NCI-H69 (cell line): Measurements from ENCODE around the gene JMJD7.

Experiments used
- DNase-seq: peaks from one replicate; lab custom pipeline; 2025; lab: John Stamatoyannopoulos, UW

JMJD7 gene

DNA sequence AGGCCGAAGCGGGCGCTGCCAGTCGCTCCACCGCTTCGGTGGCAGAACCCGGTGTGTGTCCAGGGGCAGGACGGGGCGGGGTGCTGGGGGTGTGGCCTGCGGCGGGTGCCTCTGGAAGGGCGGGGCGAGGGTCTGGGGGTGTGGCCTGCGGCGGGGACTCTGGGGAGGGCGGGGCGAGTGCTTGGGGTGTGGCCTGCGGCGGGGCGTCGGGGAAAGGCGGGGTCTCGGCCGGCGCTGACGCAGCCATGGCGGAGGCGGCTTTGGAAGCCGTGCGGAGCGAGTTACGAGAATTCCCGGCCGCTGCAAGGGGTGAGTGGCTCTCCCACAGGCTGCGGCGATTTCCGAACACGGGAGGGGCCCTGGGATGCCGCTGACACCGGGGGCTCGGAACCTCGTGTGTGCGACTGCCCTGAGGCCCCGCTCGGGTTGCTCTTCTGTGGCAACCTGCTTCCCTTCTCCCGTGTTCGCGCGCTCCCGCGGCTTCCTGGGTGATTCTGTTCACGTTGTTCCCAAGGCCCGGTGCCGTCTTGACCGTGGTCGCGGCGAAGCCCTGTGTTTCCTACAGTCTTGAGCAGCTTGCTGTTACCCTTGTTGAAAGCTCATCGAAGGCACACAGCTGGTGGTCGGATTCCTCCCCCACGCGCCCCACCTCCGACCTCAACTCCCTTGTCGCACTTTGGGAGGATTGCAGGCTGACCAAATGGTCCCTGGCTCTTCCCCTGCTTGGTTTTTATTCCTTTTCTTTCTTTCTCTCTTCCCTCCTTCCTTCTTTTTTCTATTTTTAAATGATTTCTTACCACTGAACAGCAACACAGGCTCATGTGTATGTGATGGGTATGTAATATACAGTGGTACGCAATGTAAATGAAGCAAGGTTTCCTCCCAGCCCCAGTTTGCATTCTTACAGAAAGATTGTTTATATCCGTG lies at the start of gene JMJD7:
Gene JMJD7, plus strand, starts transcription at position 213 of the 927 bp plus-strand sequence. Its CDS starts 33 bp downstream, at position 246.
- peak; percentile 87 for DNase-seq

DNA sequence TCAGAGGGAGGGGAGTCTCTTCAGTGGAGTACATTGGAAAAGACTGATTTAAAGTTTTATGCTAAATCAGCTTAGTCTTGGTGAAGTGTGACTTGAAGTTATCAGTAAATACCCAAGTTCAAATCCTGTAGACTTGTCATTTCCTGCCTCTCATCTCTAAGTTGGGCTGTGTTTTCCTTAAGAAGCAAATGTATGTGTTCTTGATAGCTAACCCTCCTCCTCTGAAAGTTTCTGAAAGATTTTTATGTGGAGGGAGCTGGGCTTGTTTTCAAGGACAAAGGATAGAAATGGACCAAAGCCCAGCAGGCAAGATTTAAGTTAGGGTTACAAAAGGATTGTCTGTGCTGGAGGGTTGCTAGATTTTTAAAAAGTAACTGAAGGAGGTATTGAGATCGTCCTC lies 49.4 kb upstream of the JMJD7 start:
- no peak for DNase-seq

DNA sequence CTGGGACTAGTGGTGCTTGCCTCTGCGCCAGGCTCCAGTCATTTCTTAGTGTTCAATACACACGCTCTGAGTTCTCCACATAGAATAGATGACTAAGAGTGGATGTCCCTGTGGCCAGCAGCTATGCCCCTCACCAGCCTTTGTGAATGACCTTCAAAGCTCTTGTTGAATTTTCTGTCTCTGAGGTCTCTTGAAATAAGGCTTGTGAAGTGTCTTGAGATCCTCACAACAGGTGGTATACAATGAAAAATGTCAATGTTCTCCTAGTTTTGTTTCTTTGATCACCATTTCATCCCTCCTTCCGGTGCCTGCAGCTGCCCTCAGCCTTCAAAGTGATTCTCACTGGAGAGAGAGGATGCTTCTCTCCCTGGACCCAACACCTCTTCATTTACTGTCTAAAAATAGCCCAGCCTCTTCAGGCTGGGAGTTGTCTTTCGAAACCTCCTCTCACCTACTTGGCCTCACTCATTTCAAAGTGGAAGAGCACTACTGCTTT lies 48.2 kb upstream of the JMJD7 start:
- DNase-seq, result no peak

DNA sequence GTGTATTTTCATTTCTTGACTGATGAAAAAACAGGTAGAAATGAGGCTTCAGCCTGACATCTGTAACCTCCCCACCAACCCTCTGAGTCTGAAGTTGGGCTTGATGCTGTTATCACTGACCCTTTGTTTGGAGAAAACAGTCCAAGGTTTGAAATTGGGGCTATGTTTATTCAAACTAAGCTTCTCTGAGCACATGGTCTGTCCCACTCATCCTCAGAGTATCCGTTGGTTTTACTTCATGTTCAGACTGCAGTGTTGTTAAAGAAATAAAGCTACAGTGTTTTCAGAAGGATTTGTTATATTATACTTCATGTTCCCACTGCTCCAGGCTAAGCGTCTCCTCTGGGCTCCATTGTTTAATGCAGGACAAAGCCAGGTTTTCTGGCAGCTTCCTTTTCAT lies 47.6 kb upstream of the JMJD7 start:
- no peak for DNase-seq

DNA sequence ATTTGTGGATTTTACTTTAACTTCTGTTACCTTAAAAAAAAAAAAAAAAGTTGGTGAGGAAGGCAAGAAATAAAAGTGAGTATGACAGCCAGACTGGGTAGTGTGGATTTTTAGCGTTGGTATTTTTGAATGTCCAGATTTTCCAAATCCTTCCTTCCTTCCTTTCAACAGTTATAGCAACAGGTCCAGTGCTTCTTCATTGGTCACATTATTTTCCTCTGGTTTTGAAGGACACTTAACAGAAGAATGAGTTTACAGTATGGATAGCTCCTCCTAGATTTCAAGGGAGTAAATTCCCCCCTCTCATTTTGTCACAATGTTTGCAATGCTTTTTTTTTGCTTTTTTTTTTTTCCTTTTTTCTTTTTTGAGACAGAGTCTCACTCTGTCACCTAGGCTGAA lies 47.2 kb upstream of the JMJD7 start:
- no peak for DNase-seq

DNA sequence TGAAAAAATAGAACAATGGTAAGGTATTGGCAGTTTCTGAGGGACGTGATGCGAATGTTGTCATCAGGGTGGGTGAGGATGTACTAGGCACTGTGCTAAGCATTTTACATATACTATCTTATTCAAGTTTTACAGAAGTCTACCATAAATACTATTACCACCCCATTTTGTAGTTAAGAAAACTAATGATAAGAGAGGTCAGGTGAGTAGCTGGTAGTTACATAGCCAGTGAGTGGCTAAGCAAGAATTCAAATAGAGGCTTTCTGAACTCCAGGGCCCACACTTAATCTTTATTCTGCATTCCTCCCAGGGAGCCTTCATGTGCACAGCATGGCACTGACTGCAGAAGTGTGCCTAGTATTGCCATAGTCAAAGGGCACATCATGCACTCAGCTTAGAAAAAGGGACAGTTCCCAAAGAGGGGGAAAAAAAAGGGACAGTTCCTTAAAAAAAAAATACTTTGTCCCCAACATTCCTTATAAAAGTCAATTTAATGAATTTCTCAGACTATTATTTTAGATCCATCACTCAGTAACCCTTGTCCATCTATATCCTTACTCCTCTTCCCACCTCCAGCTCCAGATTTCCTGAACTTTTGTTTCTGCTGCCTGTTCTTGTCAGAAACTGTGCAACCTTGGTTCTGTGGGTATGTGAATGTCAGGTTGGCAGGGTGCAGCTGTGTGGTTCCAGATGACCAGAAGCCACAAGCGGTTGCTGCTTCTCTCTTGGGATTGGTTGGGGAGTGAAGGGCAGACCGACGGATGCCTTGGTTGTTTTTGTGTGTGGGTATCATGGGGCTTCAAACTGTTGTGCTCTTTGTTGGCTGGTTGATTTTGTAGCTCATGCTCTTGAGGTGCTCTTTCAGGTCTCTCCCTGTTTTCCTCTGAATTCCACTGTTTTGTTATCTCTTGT lies 45.3 kb upstream of the JMJD7 start:
- DNase-seq, result no peak

DNA sequence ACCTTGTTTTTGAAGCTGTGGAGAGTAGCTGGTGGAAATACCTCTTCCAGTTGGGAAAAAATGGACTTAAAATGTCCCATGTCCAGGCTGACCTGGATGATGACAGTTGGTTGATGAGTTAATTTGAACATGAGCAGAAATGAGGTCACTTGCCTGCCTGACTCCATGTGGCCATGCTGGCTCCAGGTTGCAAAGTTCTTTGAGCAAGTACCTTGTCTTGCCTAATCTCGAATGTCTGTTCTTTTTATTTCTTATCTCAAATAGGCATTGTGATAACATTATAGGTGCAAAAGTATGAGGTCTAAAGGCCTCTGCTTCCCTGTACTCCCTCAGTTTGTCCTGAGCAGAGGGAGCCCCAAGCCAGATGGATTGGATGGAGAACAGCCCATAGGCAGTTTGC lies 44.6 kb upstream of the JMJD7 start:
- DNase-seq, result no peak

DNA sequence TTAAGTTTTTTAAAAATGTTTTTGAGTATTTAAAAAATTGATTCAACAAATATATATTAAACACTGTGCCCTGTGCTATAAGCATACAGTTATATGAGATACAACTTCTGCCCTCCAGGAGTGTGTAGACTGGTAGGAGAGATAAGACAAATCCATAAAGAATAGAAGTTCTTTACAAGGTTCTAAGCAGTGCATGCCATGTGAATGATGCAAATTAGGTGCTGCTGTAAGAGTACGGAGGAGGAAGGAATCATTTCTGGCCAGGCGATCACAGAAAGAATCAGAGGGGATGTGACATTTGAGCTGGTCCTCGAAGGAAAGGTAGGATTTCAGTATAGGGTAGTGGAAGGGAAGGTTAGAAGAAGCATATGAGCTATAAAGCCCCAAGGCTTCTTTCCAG lies 39.6 kb upstream of the JMJD7 start:
- DNase-seq, result no peak

DNA sequence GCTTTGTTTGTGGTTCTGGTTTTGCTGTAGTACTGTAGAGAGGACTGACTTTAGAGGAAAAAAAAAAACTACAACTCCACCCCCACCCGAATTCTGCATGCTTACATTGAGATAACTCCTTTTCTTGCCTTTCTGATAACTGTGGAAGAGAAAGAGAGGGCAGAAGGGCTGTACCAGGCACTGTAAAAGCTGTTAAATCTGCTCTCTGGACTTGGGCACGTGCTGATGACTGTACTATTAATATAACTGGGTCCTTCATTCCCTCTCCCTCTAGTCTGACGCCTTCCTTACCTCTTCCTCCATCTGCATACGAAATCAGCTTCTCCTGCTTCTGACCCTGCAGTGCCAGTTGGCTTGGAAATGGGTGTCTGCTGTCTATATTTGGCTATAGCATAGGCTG lies 38.7 kb upstream of the JMJD7 start:
- DNase-seq, result no peak

DNA sequence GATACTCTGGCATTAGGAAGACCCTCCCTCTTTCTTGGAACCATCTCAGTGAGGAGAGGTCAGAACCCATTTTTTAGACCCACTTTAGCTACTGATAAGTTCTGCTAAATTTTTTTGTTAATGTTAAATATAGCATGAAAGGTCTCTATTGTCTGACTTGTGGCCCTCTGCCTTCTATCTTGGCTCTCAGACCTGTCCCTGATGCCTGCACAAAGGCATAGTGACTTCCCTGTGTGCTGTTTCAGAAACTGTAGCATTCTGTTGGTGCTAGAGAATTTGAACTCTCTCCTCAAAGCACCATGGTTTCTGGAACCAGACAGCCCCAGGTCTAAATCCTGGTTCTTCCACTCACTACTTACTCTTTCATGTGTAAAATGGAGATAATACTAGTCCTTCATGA lies 38.2 kb upstream of the JMJD7 start:
- no peak for DNase-seq

DNA sequence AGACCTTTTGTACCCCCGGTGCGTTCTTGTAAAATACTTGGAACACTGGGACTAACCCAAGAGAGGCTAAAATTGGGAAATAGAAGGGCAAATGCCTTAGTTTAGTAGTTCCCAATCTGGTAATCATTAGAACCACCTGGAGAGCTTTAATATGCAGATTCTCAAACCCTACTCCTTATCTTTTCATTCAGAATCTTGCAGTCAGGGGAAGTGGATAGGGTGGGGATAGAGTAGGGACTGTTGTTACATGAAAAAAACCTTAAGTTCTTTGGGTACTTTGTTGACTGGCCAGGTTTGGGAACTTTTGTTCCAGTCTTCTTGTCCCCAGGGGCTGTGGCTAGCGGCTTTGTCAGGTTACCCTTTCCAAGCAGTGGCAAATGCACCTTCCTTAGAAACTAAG lies 37.7 kb upstream of the JMJD7 start:
- DNase-seq, result no peak

DNA sequence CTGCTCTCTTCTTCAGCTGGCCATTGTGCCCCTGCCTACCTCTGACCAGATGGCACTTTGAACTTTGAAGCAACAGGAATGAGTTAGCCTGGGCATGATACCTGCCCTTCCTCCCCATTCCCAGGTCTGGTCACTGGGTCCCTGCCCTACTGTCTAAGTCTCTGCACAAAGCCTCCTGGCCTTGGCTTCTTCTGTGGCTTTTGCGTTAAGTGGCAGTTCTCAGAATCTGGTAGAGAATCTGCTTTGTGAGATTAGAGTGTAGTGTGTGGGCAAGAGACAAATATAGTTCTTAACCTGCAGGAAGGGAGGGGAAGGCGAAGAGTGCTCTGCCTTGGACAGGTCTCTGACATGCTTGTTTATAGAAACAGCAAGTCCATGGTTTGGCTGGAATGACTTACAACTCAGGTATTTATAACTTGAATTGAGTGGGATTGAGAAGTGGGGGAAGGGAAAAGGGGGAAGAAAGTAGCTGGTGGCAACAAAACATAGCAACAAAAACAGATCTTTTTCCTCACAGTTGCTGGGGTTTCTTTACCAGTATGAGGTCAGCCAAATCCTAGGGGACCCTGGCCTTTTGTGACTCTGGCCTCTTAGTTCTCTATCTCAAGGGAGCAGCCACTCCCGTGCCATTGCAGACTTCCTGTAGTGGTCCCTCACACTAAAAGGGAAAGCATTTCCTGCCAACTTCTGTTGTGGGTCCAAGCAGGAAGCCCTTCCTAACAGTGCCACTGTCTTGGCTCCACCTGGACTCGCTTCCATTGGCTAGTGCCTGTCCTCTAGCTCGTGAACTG lies 36.9 kb upstream of the JMJD7 start:
- DNase-seq, result peak; percentile 5

DNA sequence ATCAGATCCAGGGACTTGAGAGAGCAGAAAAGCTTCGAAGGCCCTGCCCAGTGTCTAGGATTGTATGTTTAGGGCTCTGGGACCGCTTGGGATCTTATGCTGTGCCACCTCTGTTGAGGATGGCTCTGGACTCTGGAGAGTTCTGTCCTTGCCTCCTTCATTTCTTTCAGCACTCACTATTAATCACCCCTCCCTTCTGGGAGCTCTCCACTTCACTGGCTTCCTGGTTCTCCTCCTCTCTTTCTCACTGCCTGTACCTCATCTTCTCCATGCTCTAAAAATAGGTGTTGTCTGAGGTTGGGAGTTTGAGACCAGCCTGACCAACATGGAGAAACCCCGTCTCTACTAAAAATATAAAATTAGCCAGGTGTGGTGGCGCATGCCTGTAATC lies 36.4 kb upstream of the JMJD7 start:
- DNase-seq, result no peak

DNA sequence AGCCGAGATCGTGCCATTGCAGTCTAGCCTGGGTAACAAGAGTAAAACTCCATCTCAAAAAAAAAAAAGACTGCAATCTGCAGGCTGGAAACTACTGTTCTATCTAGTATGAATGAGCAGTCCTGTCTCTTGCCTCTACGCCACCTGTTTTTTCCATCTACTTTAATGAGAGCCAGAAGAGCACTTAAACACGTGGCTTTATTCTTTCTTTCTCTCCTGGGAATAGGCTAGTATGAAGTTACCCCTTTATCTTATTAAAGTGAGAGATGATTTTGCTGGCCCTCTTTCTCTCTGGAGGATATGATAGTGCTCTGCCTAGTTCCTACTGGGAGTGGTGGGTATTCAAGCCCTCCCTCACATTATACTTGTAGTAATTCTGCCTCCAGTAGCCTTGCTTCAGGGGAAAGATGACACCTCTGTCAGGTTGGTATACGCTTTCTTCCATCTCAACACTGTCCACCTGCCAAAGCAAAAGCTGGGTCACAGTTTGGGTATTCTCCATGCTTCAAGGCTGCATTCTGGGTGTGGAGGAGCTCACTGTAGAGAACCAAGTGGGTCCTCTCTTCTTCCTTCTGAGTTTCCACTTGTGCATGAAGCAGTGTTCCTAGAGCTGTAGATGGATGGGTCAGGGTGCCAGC lies 35.8 kb upstream of the JMJD7 start:
- peak; percentile 11 for DNase-seq

DNA sequence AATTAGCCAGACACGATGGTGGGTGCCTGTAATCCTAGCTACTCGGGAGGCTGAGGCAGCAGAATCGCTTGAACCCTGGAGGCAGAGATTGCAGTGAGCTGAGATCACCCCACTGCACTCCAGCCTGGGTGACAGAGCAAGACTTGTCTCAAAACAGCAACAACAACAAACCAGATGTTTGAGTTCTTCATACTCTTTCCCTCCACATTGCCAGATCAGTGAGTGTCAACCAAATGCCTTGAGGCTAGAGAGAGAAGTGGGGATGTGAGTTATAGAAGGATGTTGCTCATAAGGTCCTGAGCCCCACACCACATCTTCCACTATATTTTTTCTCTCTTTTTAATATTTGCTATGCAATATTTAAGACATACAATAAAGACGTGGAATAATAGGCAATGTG lies 33.8 kb upstream of the JMJD7 start:
- DNase-seq, result no peak

DNA sequence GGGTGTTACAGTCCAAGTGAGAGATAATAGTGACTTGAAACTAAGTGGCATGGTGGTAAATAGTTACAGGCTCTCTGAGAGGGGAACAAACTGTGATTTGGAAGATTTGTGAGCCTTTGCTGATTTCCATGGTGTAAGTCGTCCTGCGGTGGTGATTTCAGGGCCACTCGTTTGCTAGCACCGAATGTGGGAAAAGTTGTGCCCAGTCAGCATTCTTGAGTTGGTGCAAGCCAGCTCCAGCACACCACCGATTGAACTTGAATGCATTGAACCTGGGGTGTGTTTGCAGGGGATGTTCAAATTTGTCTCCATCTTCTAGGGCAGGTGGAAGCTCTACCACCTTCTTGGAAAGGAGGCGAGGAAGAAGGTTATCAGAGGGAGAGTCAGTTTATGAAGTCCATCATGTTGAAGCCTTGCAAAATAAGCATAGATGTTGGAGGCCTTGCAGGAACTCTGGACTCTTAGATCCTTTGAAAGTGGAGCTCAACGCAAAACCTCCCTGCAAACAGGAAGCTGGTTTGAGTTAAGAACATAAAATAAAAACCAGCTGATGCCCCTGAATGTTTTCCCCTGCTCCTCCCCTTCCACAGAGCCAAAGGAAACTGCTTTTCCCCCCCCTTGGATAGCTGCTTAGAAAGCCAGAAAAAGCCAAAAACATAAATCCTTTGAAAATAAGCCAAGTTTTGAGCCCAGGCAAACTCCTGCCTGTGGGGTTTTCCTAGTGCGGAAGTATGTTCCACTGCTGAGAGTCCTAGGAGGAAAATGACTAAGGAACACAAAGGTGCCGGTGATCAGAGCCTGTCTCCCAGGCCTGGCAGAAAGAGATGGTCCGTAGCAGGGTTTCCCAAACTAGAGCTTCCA lies 31.7 kb upstream of the JMJD7 start:
- no peak for DNase-seq

DNA sequence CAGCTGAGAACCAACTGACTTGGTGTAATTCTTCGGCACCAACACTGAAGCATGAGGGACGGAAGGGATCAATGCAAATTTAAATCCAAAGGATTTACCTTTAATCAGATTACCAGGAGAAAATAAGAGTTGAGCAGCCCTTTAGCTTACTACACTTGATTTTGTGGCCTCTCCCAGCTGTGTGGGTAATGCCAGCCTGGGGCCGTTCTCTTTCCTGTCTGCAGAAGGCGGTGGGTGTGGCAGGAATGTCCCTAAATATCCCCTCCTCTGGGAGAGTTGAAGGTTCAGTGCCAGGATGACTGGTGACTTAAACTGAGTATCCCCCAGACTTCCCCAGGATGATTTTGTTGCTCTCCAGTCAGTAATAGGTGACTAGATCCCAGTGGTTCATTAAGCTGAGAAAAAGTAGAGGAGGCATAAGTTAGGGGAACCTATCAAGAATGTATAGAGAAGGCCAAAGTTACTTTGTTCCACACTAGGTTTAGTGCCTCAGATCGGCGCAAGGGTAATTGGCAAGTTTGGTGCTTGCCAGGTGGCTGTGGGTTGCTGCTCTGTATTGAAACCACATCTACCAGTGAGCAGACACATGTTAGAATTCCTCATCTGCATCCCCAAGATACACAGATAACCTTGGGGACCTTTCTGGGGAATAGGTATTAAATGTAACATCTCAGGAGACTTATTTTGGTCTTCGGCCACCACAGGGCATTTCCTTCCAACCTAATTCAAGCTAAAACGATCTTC lies 30.5 kb upstream of the JMJD7 start:
- DNase-seq, result no peak

DNA sequence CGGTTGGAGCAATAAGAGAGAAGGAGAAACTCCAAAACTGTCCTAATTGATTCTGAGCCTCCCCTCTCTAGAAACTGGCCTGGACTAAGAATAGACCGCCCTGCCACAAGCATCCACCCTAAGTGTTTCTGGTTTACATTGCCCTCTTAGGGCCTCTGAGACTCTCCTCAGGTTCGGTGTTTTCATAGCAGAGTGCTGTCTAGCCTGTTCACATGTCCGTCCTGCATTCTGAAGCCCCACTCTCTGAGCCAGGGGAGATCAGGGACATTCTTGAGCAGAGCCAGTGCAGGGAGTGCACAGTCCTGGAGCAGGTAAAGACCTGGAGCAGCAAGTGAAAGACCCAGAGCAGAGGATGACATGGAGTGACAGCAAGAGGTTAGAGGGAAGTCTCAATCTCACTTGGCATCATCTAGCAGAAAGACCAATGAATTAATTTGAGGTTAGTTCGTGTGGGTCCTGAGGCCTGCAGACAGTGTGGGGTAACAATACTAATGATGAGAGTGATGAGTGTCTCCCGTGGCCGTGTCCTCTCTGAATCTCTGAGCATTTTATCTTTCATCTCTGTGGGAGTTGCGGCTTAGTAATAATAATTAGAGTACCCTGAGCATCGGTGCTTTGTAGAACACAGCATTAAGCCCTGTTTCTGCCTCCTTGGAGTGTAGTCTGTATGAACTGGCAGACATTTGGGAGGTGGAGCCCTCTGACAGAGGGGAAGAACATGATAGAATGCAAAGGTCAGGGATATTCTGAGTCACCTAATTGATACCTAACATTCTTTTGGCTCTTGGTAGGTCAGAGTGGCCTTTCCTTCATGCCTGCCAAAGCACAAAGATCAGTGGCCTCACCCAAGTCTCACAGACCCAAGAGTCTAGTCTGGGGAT lies 29.0 kb upstream of the JMJD7 start:
- no peak for DNase-seq

DNA sequence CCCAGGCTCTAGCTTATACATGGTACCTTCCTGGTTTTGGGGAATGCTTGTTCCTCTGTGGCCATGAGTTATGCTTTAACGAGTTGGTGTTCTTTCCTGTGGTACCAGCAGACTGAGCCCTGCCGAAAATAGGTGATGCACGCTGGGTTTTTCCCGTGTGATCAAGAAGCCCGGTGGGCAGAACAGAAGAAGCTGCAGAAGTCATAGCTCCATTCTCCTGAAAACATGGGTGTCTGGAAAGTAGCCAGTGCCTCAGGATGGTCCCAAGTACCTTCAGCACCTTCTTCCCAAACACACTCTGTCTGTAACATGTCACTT lies 28.4 kb upstream of the JMJD7 start:
- no peak for DNase-seq
